Hepatocyte (in vitro differentiated cells): ENCODE data around the gene ASCL3. TPM values are rescaled to one million over a fixed set of nuclear protein-coding genes. Genes with fewer than 3 reads are reported as not detected.
"Not testable (repeated sequence)": the region's sequence is repeated elsewhere in the genome, so short reads cannot be mapped to it uniquely, and the experiment has no call there.

Experiments used
- DNase-seq: peaks from one replicate; pipeline ENCODE4 v3.0.0-alpha.2; 2016; ENCODE audit warnings: low spot score
- H2AFZ ChIP-seq: fragments of 200-600 bp; sonication (generic); 2 replicates; pipeline ENCODE4 v1.6.0; 2016; ENCODE audit warnings: antibody characterized with exemption, mild to moderate bottlenecking
- H3K27ac ChIP-seq: fragments of 200-600 bp; sonication (generic); 2 replicates; pipeline ENCODE4 v1.5.1; 2016; ENCODE audit warnings: mild to moderate bottlenecking
- H3K27me3 ChIP-seq: fragments of 200-600 bp; sonication (generic); 2 replicates; pipeline ENCODE4 v1.6.1; 2016
- H3K36me3 ChIP-seq: fragments of 200-600 bp; sonication (generic); replicated peaks from 2 replicates; pipeline ENCODE4 v1.5.1; 2016; ENCODE audit warnings: low read depth; ENCODE audit not compliant: insufficient read depth
- H3K4me1 ChIP-seq: fragments of 200-600 bp; sonication (generic); 2 replicates; pipeline ENCODE4 v1.5.1; 2016; ENCODE audit warnings: mild to moderate bottlenecking, moderate library complexity; ENCODE audit not compliant: insufficient read depth
- H3K4me2 ChIP-seq: fragments of 200-600 bp; sonication (generic); 2 replicates; pipeline ENCODE4 v1.6.0; 2016
- H3K4me3 ChIP-seq: fragments of 200-600 bp; sonication (generic); 2 replicates; pipeline ENCODE4 v1.5.1; 2016; ENCODE audit warnings: mild to moderate bottlenecking
- H3K79me2 ChIP-seq: fragments of 200-600 bp; sonication (generic); 2 replicates; pipeline ENCODE4 v1.6.0; 2017; ENCODE audit warnings: mild to moderate bottlenecking
- H3K9me2 ChIP-seq: fragments of 200-600 bp; sonication (generic); replicated peaks from 2 replicates; pipeline ENCODE4 v1.6.0; 2017; ENCODE audit warnings: mild to moderate bottlenecking; ENCODE audit not compliant: insufficient read depth
- H3K9me3 ChIP-seq: fragments of 200-600 bp; sonication (generic); 2 replicates; pipeline ENCODE4 v1.5.1; 2016; ENCODE audit warnings: low read depth, mild to moderate bottlenecking
- H4K20me1 ChIP-seq: fragments of 200-600 bp; sonication (generic); 2 replicates; pipeline ENCODE4 v1.6.0; 2016; ENCODE audit warnings: mild to moderate bottlenecking; ENCODE audit not compliant: insufficient read depth, poor library complexity, severe bottlenecking
- CTCF ChIP-seq: fragments of 200-600 bp; sonication (generic); IDR thresholded peaks from 2 replicates; pipeline ENCODE4 v1.5.1; 2016; ENCODE audit warnings: antibody characterized with exemption, mild to moderate bottlenecking; ENCODE audit not compliant: poor library complexity
- EZH2 ChIP-seq: fragments of 200-600 bp; sonication (generic); IDR thresholded peaks from 2 replicates; pipeline ENCODE4 v1.6.1; 2016; ENCODE audit warnings: antibody characterized with exemption, mild to moderate bottlenecking, borderline replicate concordance
- EZH2phosphoT487 ChIP-seq: fragments of 200-600 bp; sonication (generic); IDR thresholded peaks from one replicate; pipeline ENCODE4 v1.6.1; 2018; ENCODE audit warnings: antibody characterized with exemption, mild to moderate bottlenecking, low read depth, moderate library complexity; ENCODE audit not compliant: unreplicated experiment, severe bottlenecking
- WGBS: methylation state at CpG from one replicate; pipeline ENCODE4 v1.1.6; 2016; ENCODE audit warnings: low lambda C conversion rate; ENCODE audit errors: missing lambda C conversion rate; 5-methylcytosine and 5-hydroxymethylcytosine counted together
- polyA plus RNA-seq: library from polyadenylated mRNA; unstranded; fragments of >200 nt; fragmentation: Nextera tagmentation; extraction: Ambion mirVana; gene quantifications from 2 replicates; pipeline ENCODE4 v1.2.1, GENCODE V29; 2016
- total RNA-seq: library from RNA; depleted of rRNA; stranded (reverse); fragments of >200 nt; gene quantifications from 2 replicates; pipeline ENCODE4 v1.2.3, GENCODE V29; 2014

Gene ASCL3
- total and polyA plus RNA-seq, 2 experiments from 2014 or later = not detected

- WGBS = 92% methylated on average over 10 of the region's 10 CpGs
- Histone ChIP-seq H3K9me3 (no peaks in the 10 kb centered on the region), H3K9me2 (no peaks in the 10 kb centered on the region), H3K27me3 (no peaks in the 10 kb centered on the region), H3K27ac (no peak overlapping the region), H4K20me1 (no peaks in the 10 kb centered on the region), H3K36me3 (no peaks in the 10 kb centered on the region), H3K4me3 (no peak overlapping the region), H3K79me2 (no peaks in the 10 kb centered on the region), H3K4me1 (no peaks in the 10 kb centered on the region), H3K4me2 (no peak overlapping the region), H2AFZ (no peak overlapping the region)
- no peak for TF ChIP-seq EZH2phosphoT487
- TF ChIP-seq CTCF = no peak
- TF ChIP-seq EZH2 = no peak
- no peak for DNase-seq
Measured at GRCh38 chr11:8937159-8937558, 5.7 kb downstream of the ASCL3 start.

GRCh38 chr11:8935789-8936188 is 7.0 kb downstream of the ASCL3 start:
- 100% methylated on average over 2 of the region's 2 CpGs for WGBS
- not testable (repeated sequence) for H3K27me3 ChIP-seq, H3K9me3 ChIP-seq, H3K4me2 ChIP-seq, H3K9me2 ChIP-seq, DNase-seq, H3K36me3 ChIP-seq, H3K79me2 ChIP-seq, H4K20me1 ChIP-seq, H2AFZ ChIP-seq, H3K4me3 ChIP-seq, H3K4me1 ChIP-seq
- H3K27ac ChIP-seq = peak overlapping the region; percentile 56

- Histone ChIP-seq H2AFZ (peak overlapping the region; percentile 9), H3K79me2 (no peaks in the 10 kb centered on the region), H3K27me3 (no peaks in the 10 kb centered on the region), H3K4me3 (no peak overlapping the region), H3K9me3 (no peaks in the 10 kb centered on the region), H3K27ac (peak overlapping the region; percentile 56), H3K36me3 (no peaks in the 10 kb centered on the region), H4K20me1 (no peaks in the 10 kb centered on the region), H3K4me2 (peak overlapping the region; percentile 57), H3K4me1 (no peaks in the 10 kb centered on the region), H3K9me2 (no peaks in the 10 kb centered on the region)
- WGBS = 25% methylated on average over 14 of the region's 14 CpGs
- DNase-seq = peak; percentile 78
- TF ChIP-seq CTCF = no peak
- no peak for TF ChIP-seq EZH2
- TF ChIP-seq EZH2phosphoT487 = no peak
Measured at GRCh38 chr11:8934742-8935488, 7.9 kb downstream of the ASCL3 start.

- no peak overlapping the region for H3K27ac ChIP-seq
- H4K20me1 ChIP-seq = no peaks in the 10 kb centered on the region
- H3K4me3 ChIP-seq = no peak overlapping the region
- no peak for TF ChIP-seq CTCF
- no peak for TF ChIP-seq EZH2
- no peak for TF ChIP-seq EZH2phosphoT487
- 92% methylated on average over 6 of the region's 6 CpGs for WGBS
- no peak for DNase-seq
- H3K27me3 ChIP-seq = no peaks in the 10 kb centered on the region
- H3K79me2 ChIP-seq = no peaks in the 10 kb centered on the region
- no peak overlapping the region for H2AFZ ChIP-seq
- no peaks in the 10 kb centered on the region for H3K9me3 ChIP-seq
- no peaks in the 10 kb centered on the region for H3K4me1 ChIP-seq
- no peaks in the 10 kb centered on the region for H3K9me2 ChIP-seq
- H3K4me2 ChIP-seq = no peak overlapping the region
- H3K36me3 ChIP-seq = no peaks in the 10 kb centered on the region
Measured at GRCh38 chr11:8933931-8934330, 8.9 kb downstream of the ASCL3 start.
